Activated CD4-positive, alpha-beta T cell treated with anti-CD3 and anti-CD28 coated beads, Interleukin-2, amount 50 U/mL, for 4 hours (primary cell): Measurements from ENCODE around the gene DIAPH3.

ENCODE experiments used
- DNase-seq, 2 experiments: peaks; one replicate each; pipeline ENCODE4 v3.0.0-alpha.2; 2020

The DIAPH3 gene

DNA sequence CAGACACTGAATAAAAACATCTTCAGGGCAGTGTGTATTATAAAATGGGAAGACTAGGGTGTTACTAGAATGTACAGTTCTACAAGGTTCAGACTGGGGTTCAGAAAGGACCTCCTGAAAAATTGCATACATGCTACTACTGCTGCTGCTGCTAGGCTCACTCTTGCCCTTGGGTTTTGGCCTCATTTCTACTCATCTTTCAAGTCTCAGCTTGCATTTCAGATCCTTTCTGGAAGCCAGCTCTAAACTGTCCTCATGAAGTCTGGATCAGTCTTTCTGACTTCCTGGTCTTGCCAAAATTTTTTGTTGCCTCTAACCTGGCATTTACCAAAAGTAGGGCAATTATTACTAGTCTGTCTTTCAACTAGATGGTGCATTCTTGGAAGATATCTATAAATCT, 393.3 kb downstream of the DIAPH3 start:
- no peak for DNase-seq

DNA sequence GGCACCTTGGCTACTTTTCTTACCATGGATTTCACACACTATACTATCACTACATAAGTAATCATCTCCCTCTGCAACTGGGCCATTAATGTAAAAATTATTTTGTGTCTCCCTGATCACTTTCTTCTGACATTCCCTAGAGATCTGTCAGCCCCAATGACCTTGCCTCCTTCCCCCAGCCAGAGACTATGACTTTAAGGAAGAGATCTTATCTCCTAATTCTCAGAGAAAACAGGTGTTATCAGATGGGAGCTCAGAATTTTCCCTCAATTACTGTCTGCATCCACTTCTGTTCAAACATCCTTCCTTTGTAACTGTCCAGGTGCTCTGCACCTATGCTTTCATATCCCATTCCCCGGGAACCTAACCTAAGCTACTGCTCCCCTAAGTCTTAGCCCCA, 397.5 kb downstream of the DIAPH3 start:
- no peak for DNase-seq

DNA sequence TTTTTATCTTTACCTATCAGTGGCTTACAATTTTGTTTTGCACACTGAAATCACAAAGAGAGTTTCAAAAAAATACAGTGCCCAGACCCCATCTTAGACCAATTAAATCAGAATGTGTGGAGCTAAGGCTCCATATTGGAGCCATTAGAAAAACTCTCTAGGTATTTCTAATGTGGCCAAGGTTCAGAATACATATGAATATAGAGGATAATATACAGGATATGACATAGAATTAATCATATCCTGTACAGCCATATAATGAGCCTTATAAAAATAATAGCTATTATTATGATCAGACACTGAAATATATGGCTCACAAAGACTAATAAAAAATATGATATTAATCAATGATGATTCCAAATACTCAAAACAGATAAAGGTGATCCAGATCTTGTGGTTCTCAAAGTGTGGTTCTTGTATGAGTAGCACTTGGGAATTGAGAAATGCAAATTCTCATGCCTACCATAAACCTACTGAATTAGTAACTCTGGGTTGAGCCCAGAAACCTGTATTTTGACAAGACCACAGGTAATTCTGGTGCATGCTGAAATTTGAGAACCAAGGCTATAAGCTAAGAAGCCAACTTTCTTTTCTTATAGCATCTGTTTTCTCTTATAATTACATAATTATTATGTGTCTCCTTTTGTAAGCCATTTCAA, 408.0 kb downstream of the DIAPH3 start:
- DNase-seq = no peak

DNA sequence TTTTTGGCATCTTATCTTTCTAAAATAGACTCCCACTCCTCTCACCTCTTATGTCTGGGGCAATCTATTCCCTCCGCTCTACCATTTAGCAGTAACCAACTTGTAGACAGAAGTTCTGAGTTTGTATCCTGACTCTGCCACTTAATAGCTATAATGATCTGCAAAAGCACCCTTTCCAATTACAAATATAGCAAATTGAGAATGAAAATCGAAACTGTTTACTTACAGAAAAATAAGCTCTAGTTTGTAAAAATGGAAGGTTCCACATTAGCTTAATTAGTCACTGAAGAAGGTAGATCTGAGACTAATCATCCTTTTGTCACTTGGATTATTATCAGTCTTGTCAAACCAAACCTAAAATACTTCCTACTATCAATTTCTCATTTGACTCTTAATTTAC, 409.3 kb downstream of the DIAPH3 start:
- DNase-seq = no peak

DNA sequence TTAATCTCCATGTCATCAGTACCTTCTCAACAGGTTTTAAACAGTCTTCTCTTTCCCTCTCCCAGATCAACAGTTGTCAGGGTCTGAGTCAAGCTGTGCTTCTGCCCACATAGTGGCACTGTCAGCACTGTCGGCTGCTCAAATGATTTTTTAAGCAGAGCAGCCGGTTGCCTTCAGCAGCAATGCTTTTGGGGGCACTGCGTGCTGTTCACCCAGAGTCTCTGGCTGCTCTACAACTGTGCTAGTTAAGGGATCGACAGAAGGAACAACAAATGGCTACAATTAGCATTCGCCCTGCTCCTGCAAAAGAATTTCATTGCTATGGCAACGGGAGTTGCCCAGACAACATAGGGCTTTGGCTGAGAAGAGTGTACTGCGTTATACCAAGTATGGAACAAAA, 412.9 kb downstream of the DIAPH3 start:
- no peak for DNase-seq

DNA sequence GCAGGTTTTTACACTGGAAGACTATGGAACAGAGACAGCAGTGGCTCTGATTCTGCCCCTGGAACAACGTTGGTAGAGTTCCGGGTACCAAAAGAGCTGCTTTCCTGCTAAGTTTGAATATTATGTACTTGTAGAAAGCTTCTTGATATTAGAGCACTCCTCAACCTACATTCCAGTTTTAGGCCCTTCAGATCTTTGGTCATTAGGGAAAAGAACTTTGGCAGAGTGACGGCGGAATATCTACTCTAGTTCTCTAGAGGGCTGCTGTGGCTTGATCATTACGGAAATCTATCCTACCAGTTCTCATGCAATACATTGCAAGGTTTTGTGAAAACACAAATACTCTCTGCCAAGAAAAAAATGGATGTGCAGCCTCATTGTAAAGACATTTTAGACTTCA, 415.7 kb downstream of the DIAPH3 start:
- no peak for DNase-seq

DNA sequence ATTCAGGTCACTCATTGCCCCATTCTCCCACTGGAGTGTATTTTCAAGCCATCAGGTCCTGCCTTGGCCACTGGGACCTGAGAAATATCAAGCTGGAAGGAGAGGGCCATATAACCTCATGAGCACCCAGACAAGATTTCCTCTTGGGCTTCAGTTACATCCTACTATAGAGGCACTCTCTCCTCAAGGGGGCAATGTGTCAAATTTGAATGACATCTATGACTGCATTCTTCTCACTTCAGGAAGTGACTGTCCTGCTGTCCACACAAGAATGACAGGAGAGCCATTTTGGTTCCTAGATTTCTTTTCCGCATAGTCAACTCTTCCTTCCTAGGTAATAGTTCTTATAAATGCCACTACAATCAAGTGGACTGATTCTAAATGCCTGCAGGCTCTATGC, 416.2 kb downstream of the DIAPH3 start:
- DNase-seq = no peak

DNA sequence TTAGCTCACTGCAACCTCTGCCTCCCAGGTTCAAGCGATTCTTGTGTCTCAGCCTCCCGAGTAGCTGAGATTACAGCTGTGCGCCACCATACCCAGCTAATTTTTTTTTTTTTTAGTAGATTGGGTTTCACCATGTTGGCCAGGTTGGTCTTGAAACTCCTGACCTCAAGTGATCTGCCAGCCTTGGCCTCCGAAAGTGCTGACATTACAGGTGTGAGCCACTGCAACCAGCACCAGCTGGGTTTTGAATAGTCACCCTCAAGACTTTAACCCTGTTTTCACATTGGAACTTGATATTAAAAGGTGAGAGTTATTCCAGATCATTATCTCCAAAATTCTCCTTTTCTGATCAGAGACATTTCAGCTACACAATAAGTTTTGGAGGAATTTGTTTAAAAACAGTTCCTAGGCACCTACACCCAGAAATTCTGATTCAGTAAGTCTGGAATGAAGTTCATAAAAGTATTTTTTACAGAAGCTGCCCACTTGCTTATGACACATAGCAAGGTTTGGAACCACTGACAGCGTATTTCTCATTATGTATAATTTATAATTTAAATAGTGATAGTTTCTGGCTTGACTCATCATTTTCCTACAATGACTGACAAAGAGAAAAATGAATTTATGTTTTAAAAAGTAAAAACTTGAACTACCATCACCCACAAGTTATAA, 417.3 kb downstream of the DIAPH3 start:
- no peak for DNase-seq

DNA sequence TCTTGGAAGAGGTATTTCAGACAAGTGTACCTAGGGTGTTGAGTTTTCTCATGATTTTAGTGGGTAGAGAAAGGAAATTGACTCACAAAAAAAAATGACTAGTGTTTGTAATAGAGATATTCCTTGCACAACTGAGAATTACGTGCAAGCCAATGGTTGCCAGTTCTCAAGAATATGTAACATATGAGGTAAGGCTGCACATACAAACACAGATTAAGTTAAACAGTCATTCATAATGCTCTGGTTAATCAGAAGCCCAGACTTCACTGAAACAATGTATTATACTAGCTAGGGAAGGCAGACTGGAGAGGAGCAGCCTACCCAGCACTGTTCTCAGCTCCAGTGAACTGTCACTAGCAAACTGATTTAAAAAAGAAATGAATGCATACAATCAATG, 418.3 kb downstream of the DIAPH3 start:
- no peak for DNase-seq

DNA sequence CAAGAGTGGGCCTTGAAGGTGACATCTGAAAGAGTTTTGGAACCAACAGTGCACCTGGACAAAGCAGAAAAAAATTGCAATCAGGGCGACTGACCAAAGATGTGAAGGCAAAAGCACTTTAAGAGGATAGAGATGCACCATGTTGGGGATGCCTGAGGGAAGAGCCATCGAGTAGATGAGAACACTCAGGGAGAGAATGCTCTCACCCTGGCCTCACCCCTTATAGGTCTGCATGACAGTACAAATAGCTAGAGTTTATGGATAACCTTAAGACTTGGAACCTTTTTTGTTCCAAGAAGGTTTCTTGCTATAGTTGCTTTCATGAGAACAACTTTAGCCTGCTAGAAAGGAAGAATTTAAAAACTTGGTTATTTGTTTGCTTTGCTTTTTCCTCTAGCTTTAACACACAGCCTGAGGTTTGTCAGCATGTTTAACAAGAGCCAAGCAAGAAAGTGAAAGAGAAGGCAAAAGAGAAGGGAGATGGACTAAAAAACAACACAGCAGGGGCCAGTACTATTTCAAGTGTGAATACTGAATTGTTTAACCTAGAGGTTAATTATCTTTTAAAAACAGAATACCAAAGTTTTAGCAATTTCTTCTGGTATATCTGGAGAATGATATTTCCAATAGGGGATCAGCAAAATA, 418.9 kb downstream of the DIAPH3 start:
- DNase-seq = no peak

DNA sequence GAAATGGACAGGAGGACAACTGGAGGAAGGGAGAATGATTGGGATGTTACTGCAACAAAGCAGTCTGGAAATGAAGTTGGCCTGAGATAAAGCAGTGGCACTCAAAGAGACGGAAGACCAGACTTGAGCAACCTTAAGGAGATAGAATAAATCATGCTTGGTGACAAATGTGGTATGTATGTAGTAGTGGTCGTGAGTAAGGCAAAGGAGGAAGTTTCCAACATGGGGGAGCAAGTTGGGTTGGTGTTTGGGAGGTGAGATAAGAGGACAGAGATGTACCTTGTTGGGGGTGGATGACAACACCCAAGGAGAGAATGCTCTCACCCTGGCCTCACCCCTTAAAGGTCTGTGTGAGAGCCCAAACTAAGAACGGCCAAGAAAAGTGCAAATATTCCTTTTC, 420.5 kb downstream of the DIAPH3 start:
- no peak for DNase-seq

DNA sequence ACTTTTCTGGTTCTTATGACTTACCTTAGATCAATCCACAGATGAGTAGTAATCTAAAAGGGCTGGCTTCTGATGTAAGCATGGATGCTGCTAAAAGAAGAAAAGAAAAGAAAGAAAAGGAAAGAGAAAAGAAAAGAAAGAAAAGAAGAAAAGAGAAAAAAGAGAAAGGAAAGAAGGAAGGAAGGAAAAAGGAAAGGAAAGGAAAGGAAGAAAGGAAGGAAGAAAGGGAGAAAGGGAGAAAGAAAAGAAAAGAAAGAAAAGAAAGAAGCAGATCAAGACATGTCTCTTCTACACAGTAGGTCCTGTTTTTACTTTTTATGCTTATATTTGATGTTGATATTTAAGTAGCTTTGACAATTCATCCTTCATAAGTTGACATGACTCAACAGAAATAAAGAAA, 421.3 kb downstream of the DIAPH3 start:
- no peak for DNase-seq

DNA sequence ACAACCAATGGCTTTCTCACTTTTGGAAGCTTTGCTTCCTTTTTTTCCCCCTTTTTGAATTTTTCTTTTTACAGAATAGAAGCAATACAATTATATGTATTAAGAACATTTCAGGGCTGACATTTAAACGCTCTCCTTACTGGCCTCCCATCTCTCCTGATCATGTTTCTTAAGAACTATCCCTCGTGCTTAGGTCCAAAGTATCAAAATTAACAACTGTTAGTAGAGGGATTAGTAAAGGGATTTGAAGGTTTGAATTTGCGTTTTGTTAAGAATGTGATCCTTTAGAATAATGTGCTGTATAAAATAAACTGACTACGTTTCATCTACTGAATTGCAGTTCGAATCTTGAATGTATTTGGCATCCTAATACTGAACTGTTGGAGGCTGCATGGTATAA, 424.8 kb downstream of the DIAPH3 start:
- no peak for DNase-seq

DNA sequence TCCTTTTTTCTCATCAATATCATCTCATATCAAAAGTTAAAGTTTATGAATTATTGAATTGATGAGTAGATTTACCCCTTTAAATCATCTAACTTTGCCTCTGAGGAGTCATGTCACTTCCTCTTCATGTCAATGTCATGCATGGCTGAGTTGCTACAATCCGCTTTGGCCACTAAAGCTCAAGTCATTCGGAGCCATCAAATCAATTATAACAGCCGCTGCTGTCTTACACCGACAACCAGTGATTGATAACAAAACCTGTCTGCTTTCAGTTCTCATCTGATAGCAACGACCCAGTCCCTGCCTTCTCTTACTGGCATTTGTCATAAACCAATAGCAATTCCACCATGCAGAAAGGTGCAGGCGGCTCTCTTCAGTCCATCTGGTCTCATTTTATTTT, 429.3 kb downstream of the DIAPH3 start:
- DNase-seq = no peak

DNA sequence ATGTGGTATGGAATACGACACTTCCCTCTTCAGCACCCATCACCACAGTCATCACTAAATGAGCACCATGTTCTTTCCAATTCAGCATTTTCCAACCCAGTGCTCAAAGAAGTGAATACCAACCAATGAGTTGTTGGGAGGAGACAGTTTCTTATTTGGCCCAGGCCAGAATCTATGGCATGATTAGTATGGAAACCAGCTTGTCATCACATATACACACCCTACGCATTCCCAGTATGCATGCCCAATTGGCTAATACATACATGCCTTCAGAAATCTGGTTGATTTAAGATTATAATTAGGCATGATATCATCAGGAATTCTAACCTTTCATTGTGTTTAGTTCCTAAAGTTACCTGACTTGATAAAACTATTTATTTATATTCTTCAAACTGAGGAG, 430.0 kb downstream of the DIAPH3 start:
- DNase-seq = no peak

DNA sequence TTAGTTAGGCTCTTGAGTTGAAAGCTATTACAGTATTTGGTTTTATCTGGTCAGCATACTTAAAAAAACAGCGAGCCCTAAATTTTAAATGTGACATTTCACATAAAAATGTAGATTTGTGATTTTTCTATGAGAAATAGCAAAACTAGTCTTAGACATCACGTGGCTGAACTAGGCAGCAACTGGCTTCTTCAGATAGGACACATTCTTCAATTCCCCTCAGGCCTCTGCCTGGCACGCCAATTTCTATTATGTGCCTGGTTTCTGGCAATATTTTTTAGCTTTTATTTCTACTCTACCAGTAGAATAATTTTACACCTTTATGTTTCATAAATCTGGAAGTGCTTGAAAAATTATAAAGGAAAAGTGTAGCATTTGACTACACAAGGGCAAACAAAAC, 433.7 kb downstream of the DIAPH3 start:
- DNase-seq = no peak

DNA sequence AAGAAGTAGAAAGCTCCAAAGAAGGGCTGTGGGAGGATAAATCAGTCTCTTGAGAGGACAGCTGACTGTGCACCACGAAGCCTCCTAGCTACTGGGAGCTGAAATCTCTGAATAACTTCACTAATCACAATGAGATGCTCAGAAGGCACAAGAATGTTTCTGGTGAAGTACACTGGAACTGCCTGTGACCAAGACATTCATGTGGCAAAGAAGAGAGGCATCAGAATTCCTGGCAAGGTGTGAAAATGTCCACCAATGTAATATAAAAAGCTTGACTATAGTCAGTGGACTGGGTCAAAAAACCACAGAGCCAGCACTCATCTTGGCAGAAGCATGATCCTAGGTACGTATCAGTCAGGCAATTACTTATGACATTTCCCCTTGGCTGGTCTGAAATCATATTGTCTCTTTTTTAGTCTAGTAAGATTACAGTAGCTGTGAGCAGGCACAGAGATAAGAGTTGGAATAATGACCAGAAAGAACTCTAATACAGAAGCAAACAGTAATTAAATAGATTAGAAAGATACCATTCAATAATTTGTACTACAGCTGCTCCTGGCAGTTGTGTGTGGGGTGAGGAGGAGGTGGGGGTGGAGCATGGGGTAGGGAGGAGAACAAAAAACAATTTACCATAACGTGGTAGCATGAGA, 434.7 kb downstream of the DIAPH3 start:
- DNase-seq = no peak

DNA sequence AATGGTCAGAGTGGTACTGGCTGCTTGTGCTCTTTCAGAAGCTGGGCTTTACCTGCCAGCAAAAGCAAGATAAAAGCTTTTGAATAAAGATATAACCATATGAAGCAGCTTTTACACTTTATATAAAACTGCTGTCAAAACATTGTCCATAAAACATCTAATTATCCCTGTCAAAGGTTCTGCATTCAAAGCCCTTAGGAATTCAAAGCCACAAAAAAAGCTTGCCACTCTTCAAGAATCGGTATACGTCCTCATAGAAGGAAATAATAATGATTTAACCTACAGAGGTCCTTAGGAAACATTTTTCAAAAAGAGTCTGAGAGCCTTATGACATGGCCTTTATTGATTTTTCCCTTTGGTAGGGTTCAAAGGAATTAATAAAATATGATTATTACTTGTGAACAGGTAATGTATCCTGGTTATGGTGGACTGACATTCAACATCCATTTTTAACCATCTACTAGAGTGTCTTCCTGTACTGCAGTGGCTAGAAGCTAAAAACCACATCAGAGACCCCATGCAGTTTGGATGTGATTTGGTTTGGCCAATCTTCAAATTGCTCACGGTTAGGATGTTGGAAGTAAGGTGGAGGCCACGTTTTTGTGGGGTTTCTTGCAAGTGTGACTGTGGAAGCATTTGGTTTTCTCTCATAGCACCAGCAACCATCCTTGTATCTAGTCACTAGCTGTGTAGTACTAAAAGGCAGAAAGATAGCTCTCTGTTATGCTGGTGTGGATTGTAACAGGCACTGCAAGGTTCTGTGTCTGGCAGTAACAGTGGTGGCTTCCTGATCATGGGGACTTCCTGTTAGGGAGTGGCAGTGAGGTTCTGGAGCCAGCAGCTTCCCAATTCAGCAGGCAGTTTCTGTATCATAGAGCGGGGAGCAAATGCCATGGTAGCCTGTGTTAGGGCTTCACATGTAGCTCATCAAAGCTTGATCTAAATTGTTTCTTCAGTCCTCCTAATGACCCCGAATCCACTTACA, 441.5 kb downstream of the DIAPH3 start:
- no peak for DNase-seq

DNA sequence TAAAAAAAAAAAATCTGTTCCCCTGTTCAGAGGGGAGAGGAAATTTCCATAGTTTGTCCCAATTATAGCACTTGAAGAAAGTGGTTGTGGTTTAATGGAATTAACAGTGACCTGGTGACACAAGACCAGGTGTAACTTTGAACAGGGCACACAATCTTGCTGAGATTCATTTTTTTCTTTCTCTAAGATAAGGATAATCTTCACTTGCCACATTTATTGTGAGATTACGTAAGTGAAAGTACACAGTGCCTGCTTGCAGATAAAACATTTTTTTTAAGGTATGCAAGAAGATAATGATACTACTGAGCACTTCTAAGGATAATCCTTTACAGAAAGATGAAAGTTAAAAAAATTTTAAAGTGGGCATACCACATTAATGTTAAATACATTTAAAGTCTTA, 448.1 kb downstream of the DIAPH3 start:
- no peak for DNase-seq

DNA sequence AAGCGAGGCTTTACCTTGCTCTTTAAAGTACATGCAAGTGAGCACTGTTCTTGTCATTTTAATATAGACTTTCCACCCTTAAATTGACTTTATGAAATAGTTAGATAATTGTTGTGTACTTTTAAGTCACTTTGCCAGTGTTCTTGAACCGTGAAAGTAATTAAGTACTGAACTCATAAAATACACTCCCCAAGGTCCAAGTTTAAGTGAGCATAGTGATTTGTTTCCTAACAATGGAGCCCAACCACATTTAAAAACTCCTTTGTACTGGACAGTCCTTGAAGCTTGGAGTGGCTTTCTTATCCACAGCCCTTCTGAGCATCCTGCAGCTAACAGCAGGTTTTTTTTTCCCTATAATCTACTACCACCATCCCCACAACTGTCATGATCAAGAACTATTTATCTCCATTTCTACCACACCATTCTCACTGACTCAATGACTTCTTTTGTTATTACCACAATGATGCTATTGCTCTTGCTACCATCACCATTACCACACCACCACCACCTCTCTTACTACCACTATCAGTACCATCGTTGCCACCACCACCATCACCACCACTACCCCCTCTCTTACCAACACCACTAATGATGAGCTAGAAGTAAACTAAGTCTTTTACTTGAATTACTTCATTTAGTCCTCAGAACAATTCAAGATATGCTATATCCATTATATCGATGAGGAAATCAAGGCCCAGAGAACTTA, 452.6 kb downstream of the DIAPH3 start:
- no peak for DNase-seq

DNA sequence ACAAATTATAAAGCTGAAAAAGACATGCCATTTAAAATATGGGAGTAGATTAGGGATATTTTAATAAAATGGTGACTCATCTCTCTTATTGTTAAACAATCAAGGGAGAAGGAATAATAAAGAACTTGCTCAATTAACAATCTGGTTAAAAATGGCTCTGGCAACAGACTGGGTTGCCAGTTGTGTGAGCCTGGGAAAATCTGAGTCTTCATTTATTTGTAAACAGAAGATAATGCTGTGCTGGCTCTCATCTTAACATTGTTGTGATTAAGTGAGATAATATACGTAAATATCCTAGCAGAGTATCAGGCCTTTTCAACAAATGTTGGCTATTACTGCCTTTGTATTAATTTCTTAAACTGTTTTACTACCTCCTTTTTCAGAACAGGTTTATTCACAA, 453.3 kb downstream of the DIAPH3 start:
- no peak for DNase-seq
